H1 (cell line): Measurements from ENCODE around the gene SARNP. TPM values are rescaled to one million over a fixed set of nuclear protein-coding genes. Genes with fewer than 3 reads are reported as not detected.

Experiments
- CTCF ChIA-PET: fragments of 300-600 bp; sonication (Branson Sonifier 250); formaldehyde crosslinking; loops from one replicate; lab custom pipeline; 2021; ENCODE audit not compliant: partially characterized antibody; lab: Charles Lee
- POLR2A ChIA-PET: fragments of 300-600 bp; sonication (Branson Sonifier 250); formaldehyde crosslinking; loops from one replicate; lab custom pipeline; 2021; ENCODE audit warnings: inconsistent platforms; ENCODE audit not compliant: partially characterized antibody; lab: Charles Lee
- DNase-seq, 2 experiments: peaks; one replicate each; pipeline versions ENCODE4 v3.0.0 to v3.0.0-alpha.2; 2010 to 2022; ENCODE audit warnings: low spot score in 2 of 2, low read depth in 1 of 2, mixed read lengths in 1 of 2
- FAIRE-seq: peaks from 2 replicates; lab custom pipeline; 2011; peaks lifted over from hg19 to GRCh38; lab: Jason Lieb, UNC
- H2AFZ ChIP-seq: 2 replicates; pipeline ENCODE4 v1.8.1; 2012; ENCODE audit warnings: low read length, inconsistent platforms
- H2AK5ac ChIP-seq: 2 replicates; pipeline ENCODE4 v1.6.1; 2013; ENCODE audit warnings: low read depth, low read length
- H2BK120ac ChIP-seq: replicated peaks from 2 replicates; pipeline ENCODE3; 2013; ENCODE audit warnings: low read depth, low read length, inconsistent platforms
- H2BK12ac ChIP-seq: 2 replicates; pipeline ENCODE4 v1.6.1; 2013; ENCODE audit warnings: low read depth, low read length
- H2BK15ac ChIP-seq: 2 replicates; pipeline ENCODE4 v1.6.1; 2013; ENCODE audit warnings: low read length
- H2BK20ac ChIP-seq: 2 replicates; pipeline ENCODE4 v1.6.1; 2013; ENCODE audit warnings: low read length
- H2BK5ac ChIP-seq: 2 replicates; pipeline ENCODE4 v1.6.1; 2013; ENCODE audit warnings: low read depth, low read length
- H3K14ac ChIP-seq: 2 replicates; pipeline ENCODE4 v1.6.1; 2013; ENCODE audit warnings: inconsistent platforms; ENCODE audit not compliant: insufficient read length
- H3K18ac ChIP-seq: 2 replicates; pipeline ENCODE4 v1.6.1; 2013; ENCODE audit warnings: low read length; ENCODE audit errors: extremely low read depth
- H3K23ac ChIP-seq: 2 replicates; pipeline ENCODE4 v1.6.1; 2013; ENCODE audit warnings: inconsistent platforms; ENCODE audit not compliant: insufficient read length
- H3K23me2 ChIP-seq: 2 replicates; pipeline ENCODE4 v1.6.1; 2013; ENCODE audit warnings: low read depth, low read length
- H3K27ac ChIP-seq: 2 replicates; pipeline ENCODE4 v1.6.1; 2011; ENCODE audit warnings: low read depth, low read length, inconsistent platforms
- H3K27me3 ChIP-seq, 4 experiments: replicated peaks in 1 of 4; 1 replicate in 1 of 4; 2 replicates in 3 of 4; pipeline versions ENCODE4 v1.6.1 to v1.8.1; 2011 to 2013; ENCODE audit warnings: low read length in 3 of 4, mild to moderate bottlenecking in 3 of 4, inconsistent platforms in 2 of 4, mixed read lengths in 2 of 4, moderate library complexity in 1 of 4; ENCODE audit not compliant: control insufficient read depth in 3 of 4, insufficient read depth in 3 of 4; ENCODE audit errors: extremely low read depth in 1 of 4
- H3K36me3 ChIP-seq, 4 experiments: 2 replicates each; pipeline versions ENCODE4 v1.6.1 to v1.8.1; 2011 to 2013; ENCODE audit warnings: mild to moderate bottlenecking in 4 of 4, low read length in 3 of 4, moderate library complexity in 2 of 4, control low read depth in 1 of 4, inconsistent platforms in 1 of 4; ENCODE audit not compliant: insufficient read depth in 4 of 4, control insufficient read depth in 2 of 4
- H3K4ac ChIP-seq: replicated peaks from 2 replicates; pipeline ENCODE3; 2013; ENCODE audit warnings: low read length, low read depth, mixed read lengths, inconsistent platforms; ENCODE audit not compliant: insufficient read length
- H3K4me1 ChIP-seq, 4 experiments: replicated peaks in 1 of 4; 1 replicate in 1 of 4; 2 replicates in 3 of 4; pipeline versions ENCODE4 v1.6.1 to v1.8.1; 2011 to 2013; ENCODE audit warnings: low read length in 3 of 4, inconsistent platforms in 2 of 4, mixed read lengths in 1 of 4; ENCODE audit not compliant: insufficient read depth in 4 of 4, control insufficient read depth in 3 of 4
- H3K4me2 ChIP-seq, 2 experiments: 2 replicates each; pipeline versions ENCODE4 v1.6.1 to v1.8.1; 2011 to 2013; ENCODE audit warnings: low read depth in 2 of 2, low read length in 2 of 2, control low read depth in 1 of 2, inconsistent platforms in 1 of 2, mild to moderate bottlenecking in 1 of 2; ENCODE audit not compliant: insufficient read depth in 1 of 2
- H3K4me3 ChIP-seq, 4 experiments: fragments of 200-600, 300-600 bp in 1 of 4; sonication (generic), shearing (Covaris generic), sonication (Bioruptor Twin) in 1 of 4; 2 replicates each; pipeline versions ENCODE4 v1.5.1 to v1.8.1; 2011 to 2016; ENCODE audit warnings: low read length in 4 of 4, low read depth in 3 of 4, control low read depth in 2 of 4, inconsistent platforms in 2 of 4, mild to moderate bottlenecking in 2 of 4, mixed read lengths in 1 of 4, moderate library complexity in 1 of 4; ENCODE audit not compliant: insufficient read depth in 2 of 4; ENCODE audit errors: extremely low read depth in 1 of 4
- H3K56ac ChIP-seq: replicated peaks from 2 replicates; pipeline ENCODE3; 2013; ENCODE audit warnings: low read depth, mild to moderate bottlenecking, mixed read lengths, low read length, inconsistent platforms; ENCODE audit not compliant: insufficient read length
- H3K79me1 ChIP-seq: 2 replicates; pipeline ENCODE4 v1.6.1; 2013; ENCODE audit warnings: low read depth, low read length, control low read depth
- H3K79me2 ChIP-seq, 2 experiments: 2 replicates each; pipeline versions ENCODE4 v1.6.1 to v1.8.1; 2012 to 2013; ENCODE audit warnings: low read length in 2 of 2, mild to moderate bottlenecking in 2 of 2, inconsistent platforms in 1 of 2; ENCODE audit not compliant: insufficient read depth in 2 of 2, control insufficient read depth in 1 of 2
- H3K9ac ChIP-seq, 4 experiments: replicated peaks in 1 of 4; 1 replicate in 1 of 4; 2 replicates in 3 of 4; pipeline versions ENCODE4 v1.6.1 to v1.8.1; 2011 to 2013; ENCODE audit warnings: low read depth in 3 of 4, low read length in 3 of 4, control low read depth in 2 of 4, mild to moderate bottlenecking in 2 of 4, moderate library complexity in 2 of 4, inconsistent platforms in 1 of 4; ENCODE audit errors: extremely low read depth in 1 of 4
- H3K9me3 ChIP-seq, 2 experiments: 2 replicates each; pipeline versions ENCODE4 v1.6.1 to v1.8.1; 2012 to 2013; ENCODE audit warnings: mild to moderate bottlenecking in 2 of 2, moderate library complexity in 2 of 2, control low read depth in 1 of 2, inconsistent platforms in 1 of 2, low read depth in 1 of 2, low read length in 1 of 2, mixed read lengths in 1 of 2; ENCODE audit not compliant: insufficient read depth in 2 of 2
- H4K20me1 ChIP-seq, 2 experiments: replicated peaks in 1 of 2; 2 replicates each; pipeline versions ENCODE3 to v1.8.1; 2011 to 2013; ENCODE audit warnings: inconsistent platforms in 2 of 2, low read length in 2 of 2, mild to moderate bottlenecking in 1 of 2; ENCODE audit not compliant: insufficient read depth in 2 of 2, control insufficient read depth in 1 of 2
- H4K5ac ChIP-seq: 2 replicates; pipeline ENCODE4 v1.6.1; 2013; ENCODE audit warnings: low read length, low read depth, mixed read lengths, inconsistent platforms; ENCODE audit not compliant: insufficient read length
- H4K8ac ChIP-seq: 2 replicates; pipeline ENCODE4 v1.8.0; 2013; ENCODE audit warnings: mild to moderate bottlenecking, moderate library complexity, low read length, inconsistent platforms; ENCODE audit not compliant: insufficient read depth; ENCODE audit errors: extremely low read depth
- H4K91ac ChIP-seq: replicated peaks from 2 replicates; pipeline ENCODE3; 2013; ENCODE audit warnings: low read length, mixed read lengths, inconsistent platforms; ENCODE audit not compliant: insufficient read length
- CHD2 ChIP-seq: IDR thresholded peaks from 2 replicates; pipeline ENCODE4 v1.6.1; 2012; ENCODE audit warnings: low read length, improper control_type of control experiment
- EP300 ChIP-seq, 2 experiments: IDR thresholded peaks; 1 replicate in 1 of 2; 2 replicates in 1 of 2; pipeline ENCODE4 v1.6.1; 2011 to 2012; ENCODE audit warnings: low read depth in 2 of 2, low read length in 2 of 2, mild to moderate bottlenecking in 2 of 2, borderline replicate concordance in 1 of 2, inconsistent platforms in 1 of 2, moderate library complexity in 1 of 2
- GTF2F1 ChIP-seq: IDR thresholded peaks from 2 replicates; pipeline ENCODE4 v1.6.1; 2012; ENCODE audit warnings: low read depth, low read length, improper control_type of control experiment, borderline replicate concordance
- JUN ChIP-seq: IDR thresholded peaks from 2 replicates; pipeline ENCODE4 v1.6.1; 2011; ENCODE audit warnings: low read depth, mild to moderate bottlenecking, improper control_type of control experiment, low read length
- RAD21 ChIP-seq, 2 experiments: IDR thresholded peaks in 1 of 2; conservative IDR thresholded peaks in 1 of 2; 2 replicates each; pipeline ENCODE4 v1.6.1; 2011; ENCODE audit warnings: low read depth in 2 of 2, low read length in 2 of 2, improper control_type of control experiment in 1 of 2, inconsistent platforms in 1 of 2, mild to moderate bottlenecking in 1 of 2, moderate library complexity in 1 of 2
- RBBP5 ChIP-seq: IDR thresholded peaks from 2 replicates; pipeline ENCODE4 v1.7.1; 2012; ENCODE audit warnings: low read depth, mild to moderate bottlenecking, inconsistent platforms, low read length, moderate library complexity, borderline replicate concordance
- WGBS, 2 experiments: shearing (Covaris generic) in 1 of 2; methylation state at CpG; one replicate each; pipeline versions ENCODE4 v1.1.6 to v1.1.7; 2013 to 2015; ENCODE audit warnings: low lambda C conversion rate in 2 of 2, mixed read lengths in 2 of 2, inconsistent platforms in 1 of 2, low coverage in 1 of 2, missing lambda C conversion rate in 1 of 2; ENCODE audit not compliant: insufficient replicate concordance in 2 of 2, insufficient coverage in 1 of 2, insufficient read length in 1 of 2; ENCODE audit errors: extremely low coverage in 1 of 2, missing lambda C conversion rate in 1 of 2; 5-methylcytosine and 5-hydroxymethylcytosine counted together
- polyA plus RNA-seq, 7 experiments: library from polyadenylated mRNA; depleted of rRNA in 3 of 7; stranded (reverse) in 5 of 7; unstranded in 2 of 7; fragments of >200 nt in 5 of 7; fragments of 200-250 nt in 2 of 7; gene quantifications; 1 replicate in 5 of 7; 2 replicates in 1 of 7; 4 replicates in 1 of 7; pipeline versions ENCODE4 v1.2.1 to v1.2.3, GENCODE V29; 2011 to 2013; ENCODE audit warnings: missing spikeins in 2 of 7, mixed read lengths in 2 of 7
- total RNA-seq: library from RNA; stranded (reverse); fragmentation: NEBNext Ultra II Directional; extraction: Animal tissue kit (Norgen Biotek cat#: 25700); gene quantifications from 2 replicates; pipeline ENCODE4 v1.2.1, GENCODE V29; 2021

Gene SARNP
- total and polyA plus RNA-seq, 2 of the 8 experiments (the other 6 are each of a cell fraction or from before 2014, with no cell fraction given): 114 to 226 TPM

DNA sequence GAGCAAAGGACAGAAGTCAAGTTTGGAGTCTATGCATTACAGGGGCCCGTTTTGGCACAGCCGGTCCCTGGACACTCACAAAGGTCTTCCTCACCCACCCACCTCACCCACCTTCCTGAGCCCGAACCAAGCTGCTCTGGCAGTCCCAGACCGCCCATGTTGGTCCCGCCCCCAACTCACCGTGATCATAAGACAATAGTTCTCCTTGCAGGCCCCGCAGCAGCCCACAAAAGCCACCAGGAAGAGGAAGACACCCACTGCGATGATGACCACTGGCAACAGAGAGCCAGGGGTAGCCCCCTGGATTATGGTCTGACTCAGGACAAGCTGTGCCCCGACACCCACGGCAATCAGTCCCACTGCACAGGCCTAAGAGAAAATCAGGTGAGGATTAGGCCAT is 90.6 kb downstream of the SARNP start:
- no peak overlapping the region for H2BK12ac ChIP-seq
- no peak overlapping the region for H3K23ac ChIP-seq
- H3K18ac ChIP-seq: no peak overlapping the region
- H2AK5ac ChIP-seq: no peak overlapping the region
- H3K9me3 ChIP-seq: no peaks in the 10 kb centered on the region
- H2BK20ac ChIP-seq: no peak overlapping the region
- POLR2A ChIA-PET: interaction anchor here (0.8 to 34.1 kb wide), 4 partner anchors 8 to 39 kb away, joined by 3 to 809 read pairs (median 54); partner anchors contain the start of genes BLOC1S1 and RDH5
- no peak overlapping the region for H3K4ac ChIP-seq
- H4K8ac ChIP-seq: no peak overlapping the region
- DNase-seq (no peak), FAIRE-seq (no peak)
- no peak overlapping the region for H2BK15ac ChIP-seq
- H4K20me1 ChIP-seq: peaks cover 2 to 6% of the 10 kb centered on the region in 2 experiments
- H2BK120ac ChIP-seq: no peak overlapping the region
- peaks cover 6 to 29% (median 15%) of the 10 kb centered on the region in 4 experiments; a peak in 5 of 8 replicates for H3K36me3 ChIP-seq
- no peak overlapping the region for H4K91ac ChIP-seq
- peaks cover 5% of the 10 kb centered on the region; the same call in 1 of the 2 replicates for H3K79me1 ChIP-seq
- 74% methylated on average over 8 of the region's 10 CpGs; no CpG with 5 or more reads in 1 of the 2 experiments for WGBS, 2 experiments
- H3K4me3 ChIP-seq: peak overlapping the region in 3 of 4 experiments; percentile 86 to 93 (median 93); a peak in 4 of 8 replicates
- no peak overlapping the region for H2BK5ac ChIP-seq
- no peak overlapping the region for H3K27ac ChIP-seq
- CTCF ChIA-PET: interaction anchor here (1.2 to 1.8 kb wide), 2 partner anchors 10 kb away, joined by 4 to 16 read pairs; no protein-coding TSS in a partner anchor
- H3K79me2 ChIP-seq: peaks cover 0 to 17% of the 10 kb centered on the region in 2 experiments; a peak in 2 of 4 replicates
- H3K23me2 ChIP-seq: peaks cover 15% of the 10 kb centered on the region
- H3K14ac ChIP-seq: no peak overlapping the region
- no peak overlapping the region for H3K56ac ChIP-seq
- no peaks in the 10 kb centered on the region for H3K27me3 ChIP-seq
- no peak for TF ChIP-seq CHD2
- no peak for TF ChIP-seq EP300 (IDR thresholded peaks at IDR 0.05; ENCODE audit: borderline replicate concordance in 1 of 2, low read depth in 2 of 2, low read length in 2 of 2)
- no peak for TF ChIP-seq RAD21 (IDR thresholded peaks at IDR 0.05 in 1 of 2, conservative IDR thresholded peaks at IDR 0.05 in 1 of 2; ENCODE audit: low read depth in 2 of 2, low read length in 2 of 2)
- TF ChIP-seq GTF2F1: no peak
- no peak for TF ChIP-seq JUN
- no peak for TF ChIP-seq RBBP5
- H2AFZ ChIP-seq: no peak overlapping the region
- peaks cover 0 to 12% (median 10%) of the 10 kb centered on the region in 4 experiments; a peak in 6 of 7 replicates for H3K4me1 ChIP-seq
- H3K9ac ChIP-seq: no peak overlapping the region; a peak in 1 of 7 replicates
- H4K5ac ChIP-seq: no peak overlapping the region
- H3K4me2 ChIP-seq: peak overlapping the region; percentile 82 to 92
